ENCODE measurements around the gene C11orf21. TPM values are rescaled to one million over a fixed set of nuclear protein-coding genes. Genes with fewer than 3 reads are reported as not detected.

C11orf21 gene
- total and polyA plus RNA-seq, 2 of the 8 experiments (the other 6 are each of a cell fraction or from before 2014, with no cell fraction given) = not detected

DNA sequence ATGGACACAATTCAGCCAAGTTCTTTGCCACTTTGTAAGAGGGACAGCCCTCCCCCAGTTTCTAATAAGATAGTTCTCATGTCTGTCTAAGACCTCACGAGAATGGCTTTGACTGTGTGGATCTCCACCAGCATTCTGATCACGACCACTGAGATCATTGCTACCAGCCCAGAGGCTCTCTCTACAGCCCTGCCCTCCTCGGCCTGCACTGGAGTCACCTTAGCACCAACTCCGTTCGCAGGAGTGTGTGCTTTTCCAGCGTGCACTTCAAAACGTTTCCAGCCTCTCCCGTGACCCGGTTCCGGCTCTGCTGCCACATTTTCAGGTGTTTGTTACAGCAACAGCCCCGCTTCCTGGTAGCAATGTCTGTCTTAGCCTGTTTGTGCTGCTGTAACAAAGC lies 26.3 kb upstream of the C11orf21 start:
- Histone ChIP-seq H3K27ac (ENCODE audit: low read depth, low read length) (no peak overlapping the region), H2AFZ (ENCODE audit: low read length) (no peak overlapping the region), H3K56ac (replicated peaks; ENCODE audit: insufficient read length, low read depth, low read length) (no peak overlapping the region), H2BK20ac (ENCODE audit: low read length) (no peak overlapping the region), H3K9me3 (ENCODE audit: insufficient read depth in 2 of 2, low read depth in 1 of 2, low read length in 1 of 2) (peaks cover 7 to 18% of the 10 kb centered on the region in 2 experiments; a peak in 3 of 4 replicates), H2AK5ac (ENCODE audit: low read depth, low read length) (no peak overlapping the region), H2BK5ac (ENCODE audit: low read depth, low read length) (no peak overlapping the region), H4K20me1 (replicated peaks in 1 of 2; ENCODE audit: control insufficient read depth in 1 of 2, insufficient read depth in 2 of 2, low read length in 2 of 2) (no peaks in the 10 kb centered on the region), H2BK15ac (ENCODE audit: low read length) (0 out of 2 replicates have a peak overlapping the region, but pooled peaks have one; percentile 88), H3K79me1 (ENCODE audit: low read depth, low read length) (no peaks in the 10 kb centered on the region), H3K4me2 (ENCODE audit: insufficient read depth in 1 of 2, low read depth in 2 of 2, low read length in 2 of 2) (no peak overlapping the region), H3K18ac (ENCODE audit: extremely low read depth, low read length) (no peak overlapping the region; the same call in 1 of the 2 replicates), H3K23me2 (ENCODE audit: low read depth, low read length) (no peaks in the 10 kb centered on the region), H3K14ac (ENCODE audit: insufficient read length) (no peak overlapping the region), H3K27me3 (replicated peaks in 1 of 4; ENCODE audit: control insufficient read depth in 3 of 4, extremely low read depth in 1 of 4, insufficient read depth in 3 of 4, low read length in 3 of 4) (no peaks in the 10 kb centered on the region), H4K5ac (ENCODE audit: insufficient read length, low read depth, low read length) (no peak overlapping the region), H3K4me3 (ENCODE audit: extremely low read depth in 1 of 4, insufficient read depth in 2 of 4, low read depth in 3 of 4, low read length in 4 of 4) (no peak overlapping the region), H3K4ac (replicated peaks; ENCODE audit: insufficient read length, low read depth, low read length) (no peak overlapping the region), H3K9ac (replicated peaks in 1 of 4; ENCODE audit: extremely low read depth in 1 of 4, low read depth in 3 of 4, low read length in 3 of 4) (no peak overlapping the region), H3K23ac (ENCODE audit: insufficient read length) (no peak overlapping the region), H2BK12ac (ENCODE audit: low read depth, low read length) (no peak overlapping the region), H2BK120ac (replicated peaks; ENCODE audit: low read depth, low read length) (no peak overlapping the region), H3K79me2 (ENCODE audit: control insufficient read depth in 1 of 2, insufficient read depth in 2 of 2, low read length in 2 of 2) (no peaks in the 10 kb centered on the region), H3K36me3 (ENCODE audit: control insufficient read depth in 2 of 4, insufficient read depth in 4 of 4, low read length in 3 of 4) (no peaks in the 10 kb centered on the region), H3K4me1 (replicated peaks in 1 of 4; ENCODE audit: control insufficient read depth in 3 of 4, insufficient read depth in 4 of 4, low read length in 3 of 4) (no peaks in the 10 kb centered on the region), H4K8ac (ENCODE audit: extremely low read depth, insufficient read depth, low read length) (no peak overlapping the region), H4K91ac (replicated peaks; ENCODE audit: insufficient read length, low read length) (no peak overlapping the region)
- POLR2A ChIA-PET (ENCODE audit: partially characterized antibody) = no interaction called here
- no peak for DNase-seq (ENCODE audit: low read depth in 1 of 2, low spot score in 2 of 2)
- CTCF ChIA-PET (ENCODE audit: partially characterized antibody) = no interaction called here
- TF ChIP-seq SP1 (IDR thresholded peaks at IDR 0.05; ENCODE audit: low read depth, low read length) (no peak), CBX5 (IDR thresholded peaks at IDR 0.05; ENCODE audit: low read depth, low read length) (no peak), KDM1A (IDR thresholded peaks at IDR 0.05; ENCODE audit: borderline replicate concordance, low read length) (no peak), RFX5 (IDR thresholded peaks at IDR 0.05; ENCODE audit: borderline replicate concordance, low read depth, low read length) (no peak), KDM4A (IDR thresholded peaks at IDR 0.05; ENCODE audit: low read depth, low read length, severe bottlenecking) (no peak), GABPA (IDR thresholded peaks at IDR 0.05; ENCODE audit: borderline replicate concordance, insufficient read depth, low read length) (no peak), JUND (IDR thresholded peaks at IDR 0.05; ENCODE audit: low read length) (no peak), POLR2AphosphoS5 (IDR thresholded peaks at IDR 0.05; ENCODE audit: low read depth, low read length) (no peak), ASH2L (IDR thresholded peaks at IDR 0.05; ENCODE audit: low read length) (no peak), PHF8 (conservative IDR thresholded peaks at IDR 0.05; ENCODE audit: low read depth, low read length) (no peak), SP2 (IDR thresholded peaks at IDR 0.05; ENCODE audit: low read length) (no peak)
- TF ChIP-seq, protein P1, sequence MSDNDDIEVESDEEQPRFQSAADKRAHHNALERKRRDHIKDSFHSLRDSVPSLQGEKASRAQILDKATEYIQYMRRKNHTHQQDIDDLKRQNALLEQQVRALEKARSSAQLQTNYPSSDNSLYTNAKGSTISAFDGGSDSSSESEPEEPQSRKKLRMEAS (IDR thresholded peaks at IDR 0.05) = no peak
- no peak for FAIRE-seq
- 85% methylated on average over 11 of the region's 11 CpGs; no CpG with 5 or more reads in 1 of the 2 experiments for WGBS, 2 experiments (ENCODE audit: extremely low coverage in 1 of 2, insufficient coverage in 1 of 2, insufficient read length in 1 of 2, insufficient replicate concordance in 2 of 2, low coverage in 1 of 2, low lambda C conversion rate in 2 of 2, missing lambda C conversion rate in 1 of 2)

Measured in H1 (cell line).